NCI-H748 treated with DMSO at 0.1 percent for 48 hours (cell line): ENCODE measurements around the gene FAM3B.

Experiments used
- DNase-seq: peaks from one replicate; lab custom pipeline; 2025; lab: John Stamatoyannopoulos, UW

Gene FAM3B

DNA sequence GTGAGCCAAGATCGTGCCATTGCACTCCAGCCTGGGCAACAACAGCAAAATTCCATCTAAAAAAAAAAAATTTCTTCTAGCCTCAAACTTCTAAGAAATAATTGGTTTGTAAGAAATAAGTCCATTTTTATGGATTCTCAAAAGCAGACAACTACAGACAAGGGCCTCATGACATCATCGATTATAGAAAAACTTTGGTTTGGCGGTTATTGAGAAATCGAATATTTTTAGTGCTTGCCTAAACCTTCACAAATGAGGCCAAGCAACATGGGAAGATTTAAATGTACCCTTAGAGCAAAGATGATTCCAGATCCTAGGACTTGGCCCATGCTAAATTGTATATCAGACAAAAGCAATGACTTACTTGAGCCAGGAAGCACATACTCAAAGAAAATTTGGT, 81.7 kb downstream of the FAM3B start:
- DNase-seq, result no peak

DNA sequence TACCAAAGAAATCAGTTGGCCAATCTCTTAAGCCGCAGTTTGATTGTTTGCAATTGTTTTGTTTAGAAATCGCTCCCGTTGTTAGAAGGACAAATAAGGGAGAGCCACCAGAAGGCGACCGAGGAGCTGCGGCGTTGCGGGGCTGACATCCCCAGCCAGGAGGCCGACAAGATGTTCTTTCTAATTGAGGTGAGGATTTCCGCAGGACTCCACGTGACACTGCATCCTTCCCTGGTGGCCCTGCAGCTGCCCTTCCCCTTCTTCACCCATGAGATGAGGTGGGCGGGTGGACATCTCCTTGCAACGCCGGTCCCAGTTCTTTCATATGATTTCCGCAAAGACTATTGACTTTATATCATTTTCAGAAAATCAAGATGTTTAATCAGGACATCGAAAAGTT, 82.2 kb downstream of the FAM3B start:
- no peak for DNase-seq

DNA sequence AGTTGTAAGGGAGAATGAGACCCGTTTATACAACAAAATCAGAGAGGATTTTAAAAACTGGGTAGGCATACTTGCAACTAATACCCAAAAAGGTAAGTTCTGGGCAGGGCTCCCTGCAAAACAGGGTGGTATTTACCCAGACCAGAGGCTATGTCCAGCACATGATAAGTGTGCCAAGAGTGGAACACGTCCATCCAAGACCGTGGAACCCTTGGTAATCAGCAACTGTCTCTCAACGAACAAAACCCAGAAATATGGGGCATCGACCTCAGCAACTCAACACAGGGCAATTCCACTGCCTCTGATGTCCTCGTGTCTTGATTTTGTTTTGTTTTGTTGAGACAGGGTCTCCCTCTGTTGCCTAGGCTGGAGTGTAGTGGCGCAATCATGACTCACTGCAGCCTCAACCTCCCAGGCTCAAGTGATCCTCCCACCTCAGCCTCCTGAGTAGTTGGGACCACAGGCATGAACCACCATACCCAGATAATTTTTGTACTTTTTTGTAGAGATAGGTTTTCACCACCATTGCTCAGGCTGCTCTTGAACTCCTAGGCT, 82.7 kb downstream of the FAM3B start:
- DNase-seq, result no peak

GRCh38 chr21:41402231-41402630, 85.6 kb downstream of the FAM3B start:
- DNase-seq, result no peak

DNA sequence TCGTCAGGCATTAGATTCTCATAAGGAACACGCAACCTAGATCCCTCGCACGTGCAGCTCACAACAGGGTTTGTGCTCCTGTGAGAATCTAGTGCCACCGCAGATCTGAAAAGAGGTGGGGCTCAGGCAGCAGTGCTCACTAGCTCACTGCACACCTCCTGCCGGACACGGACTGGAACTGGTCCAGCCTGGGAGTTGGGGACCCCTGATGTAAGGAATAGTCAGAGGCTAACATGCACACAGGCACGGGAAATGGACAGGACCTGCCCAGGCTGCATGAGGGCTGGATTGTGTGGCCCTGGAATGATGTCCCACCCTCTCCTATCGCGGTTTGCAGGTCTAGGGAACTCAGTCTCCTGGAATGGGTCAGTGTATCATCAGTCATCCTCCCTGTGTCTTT, 86.2 kb downstream of the FAM3B start:
- DNase-seq, result no peak

DNA sequence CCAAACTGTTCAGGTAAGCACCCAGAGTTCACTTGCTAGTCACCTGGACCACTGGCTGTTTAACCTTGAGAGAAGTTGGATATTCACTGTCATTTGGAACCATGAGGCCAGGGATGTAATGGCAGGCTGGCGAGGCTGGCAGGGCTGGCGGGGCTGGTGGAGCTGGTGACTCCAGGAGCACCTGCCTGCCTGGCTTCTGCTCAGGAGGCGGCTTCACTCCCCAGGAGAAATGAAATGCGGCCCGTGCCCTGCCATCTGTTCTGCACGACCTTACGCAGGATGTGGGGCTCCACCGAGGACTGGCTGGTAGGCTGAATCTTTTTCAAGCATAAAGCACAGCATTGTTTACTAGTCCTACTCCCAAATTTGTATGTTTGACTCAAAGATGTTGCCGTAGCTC, 86.7 kb downstream of the FAM3B start:
- no peak for DNase-seq

- DNase-seq, result no peak
These were observed 87.4 kb downstream of the FAM3B start for GRCh38 chr21:41403966-41404365.

DNA sequence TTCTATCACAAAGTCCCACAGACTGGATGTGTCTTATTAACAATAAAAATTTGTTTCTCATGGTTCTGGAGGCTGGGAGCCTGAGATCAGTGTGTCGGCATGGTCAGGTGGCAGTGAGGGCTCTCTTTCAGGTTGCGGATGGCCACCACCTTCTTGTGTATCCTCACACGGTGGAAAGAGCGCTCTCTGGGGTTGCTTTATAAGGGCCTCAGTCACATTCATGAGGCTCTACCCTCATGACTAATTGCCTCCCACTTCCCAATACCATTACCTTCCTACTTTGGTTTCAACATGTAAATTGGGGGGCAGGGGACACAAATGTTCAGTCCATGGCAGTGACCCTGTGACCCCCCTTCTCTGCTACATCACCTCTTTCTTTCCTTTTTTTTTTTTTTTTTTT, 88.7 kb downstream of the FAM3B start:
- DNase-seq, result no peak

- DNase-seq, result no peak
These were observed 89.7 kb downstream of the FAM3B start for GRCh38 chr21:41406340-41406739.
